ENCODE results near the gene RELB. TPM values are rescaled to one million over a fixed set of nuclear protein-coding genes. Genes with fewer than 3 reads are reported as not detected.

RELB gene, protein sequence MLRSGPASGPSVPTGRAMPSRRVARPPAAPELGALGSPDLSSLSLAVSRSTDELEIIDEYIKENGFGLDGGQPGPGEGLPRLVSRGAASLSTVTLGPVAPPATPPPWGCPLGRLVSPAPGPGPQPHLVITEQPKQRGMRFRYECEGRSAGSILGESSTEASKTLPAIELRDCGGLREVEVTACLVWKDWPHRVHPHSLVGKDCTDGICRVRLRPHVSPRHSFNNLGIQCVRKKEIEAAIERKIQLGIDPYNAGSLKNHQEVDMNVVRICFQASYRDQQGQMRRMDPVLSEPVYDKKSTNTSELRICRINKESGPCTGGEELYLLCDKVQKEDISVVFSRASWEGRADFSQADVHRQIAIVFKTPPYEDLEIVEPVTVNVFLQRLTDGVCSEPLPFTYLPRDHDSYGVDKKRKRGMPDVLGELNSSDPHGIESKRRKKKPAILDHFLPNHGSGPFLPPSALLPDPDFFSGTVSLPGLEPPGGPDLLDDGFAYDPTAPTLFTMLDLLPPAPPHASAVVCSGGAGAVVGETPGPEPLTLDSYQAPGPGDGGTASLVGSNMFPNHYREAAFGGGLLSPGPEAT
- 20.6 and 35.7 TPM in 2 replicates for total RNA-seq

DNA sequence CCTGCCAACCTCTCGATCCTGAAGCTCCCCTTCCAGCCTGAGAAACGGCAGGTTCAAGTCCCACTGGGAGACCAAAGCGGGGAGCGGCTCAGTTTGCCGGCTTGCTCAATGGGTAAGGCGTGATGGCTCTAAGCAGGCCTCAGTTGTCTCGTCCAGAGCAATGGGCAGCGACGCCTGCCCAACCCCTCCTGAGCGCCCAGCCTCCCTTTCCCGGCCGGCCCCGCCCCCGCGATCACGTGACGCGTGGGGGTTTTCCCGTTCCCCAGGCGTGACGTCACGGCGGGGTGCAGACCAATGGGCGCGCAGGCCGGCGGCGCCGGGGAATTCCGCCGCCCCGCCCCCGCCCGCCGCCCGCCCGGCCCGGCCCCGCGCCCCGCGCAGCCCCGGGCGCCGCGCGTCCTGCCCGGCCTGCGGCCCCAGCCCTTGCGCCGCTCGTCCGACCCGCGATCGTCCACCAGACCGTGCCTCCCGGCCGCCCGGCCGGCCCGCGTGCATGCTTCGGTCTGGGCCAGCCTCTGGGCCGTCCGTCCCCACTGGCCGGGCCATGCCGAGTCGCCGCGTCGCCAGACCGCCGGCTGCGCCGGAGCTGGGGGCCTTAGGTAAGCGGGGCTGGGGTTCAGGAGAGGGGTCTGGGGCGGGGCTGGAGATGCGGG is at the start of gene RELB:
RELB (plus strand) TSS at position 378 of the 653 bp plus-strand sequence; CDS start at position 494, 116 bp downstream.

DNA sequence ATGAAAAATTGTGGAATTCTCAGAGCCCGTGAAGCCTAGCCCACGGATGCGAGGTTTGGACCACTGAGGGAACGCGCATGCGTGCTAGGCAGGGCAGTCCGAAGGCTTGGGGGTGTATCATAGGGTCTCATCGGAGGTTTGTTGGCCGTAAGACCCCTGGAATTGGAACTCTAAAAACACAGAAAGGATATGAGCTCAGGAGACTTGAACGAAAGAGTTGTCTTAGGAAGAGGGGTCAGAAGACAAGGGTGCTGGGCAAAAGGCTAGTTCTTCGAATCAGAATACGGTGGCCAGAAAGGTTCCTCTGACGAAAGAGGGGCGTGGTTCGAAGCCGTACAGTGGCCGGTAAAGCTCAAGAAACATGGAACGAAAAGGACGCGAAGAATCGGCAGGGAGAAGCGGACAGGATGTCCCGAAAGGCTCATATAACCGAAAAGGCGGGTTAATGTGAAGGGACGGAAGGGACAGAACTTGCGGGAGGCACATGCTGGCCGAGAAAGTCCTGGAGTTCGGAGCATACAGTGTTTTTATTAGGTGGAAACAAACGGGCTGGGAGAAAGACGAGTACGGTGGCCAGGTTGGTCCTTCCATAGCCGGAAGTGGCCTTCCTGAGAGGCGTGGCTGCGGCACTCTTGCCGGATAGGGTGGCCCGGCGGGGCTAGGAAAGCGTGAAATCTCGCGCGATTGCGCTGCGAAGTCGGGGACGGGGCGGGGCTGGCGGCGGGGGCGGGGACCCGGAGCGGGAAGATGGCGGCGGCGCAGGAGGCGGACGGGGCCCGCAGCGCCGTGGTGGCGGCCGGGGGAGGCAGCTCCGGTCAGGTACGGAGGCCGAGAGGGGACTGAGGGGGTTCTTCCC is 46.4 kb upstream of the RELB start, which contains the start of gene CLPTM1:
CLPTM1 (plus strand) TSS at position 732 of the 856 bp plus-strand sequence; CDS start at position 748, 16 bp downstream.

DNA sequence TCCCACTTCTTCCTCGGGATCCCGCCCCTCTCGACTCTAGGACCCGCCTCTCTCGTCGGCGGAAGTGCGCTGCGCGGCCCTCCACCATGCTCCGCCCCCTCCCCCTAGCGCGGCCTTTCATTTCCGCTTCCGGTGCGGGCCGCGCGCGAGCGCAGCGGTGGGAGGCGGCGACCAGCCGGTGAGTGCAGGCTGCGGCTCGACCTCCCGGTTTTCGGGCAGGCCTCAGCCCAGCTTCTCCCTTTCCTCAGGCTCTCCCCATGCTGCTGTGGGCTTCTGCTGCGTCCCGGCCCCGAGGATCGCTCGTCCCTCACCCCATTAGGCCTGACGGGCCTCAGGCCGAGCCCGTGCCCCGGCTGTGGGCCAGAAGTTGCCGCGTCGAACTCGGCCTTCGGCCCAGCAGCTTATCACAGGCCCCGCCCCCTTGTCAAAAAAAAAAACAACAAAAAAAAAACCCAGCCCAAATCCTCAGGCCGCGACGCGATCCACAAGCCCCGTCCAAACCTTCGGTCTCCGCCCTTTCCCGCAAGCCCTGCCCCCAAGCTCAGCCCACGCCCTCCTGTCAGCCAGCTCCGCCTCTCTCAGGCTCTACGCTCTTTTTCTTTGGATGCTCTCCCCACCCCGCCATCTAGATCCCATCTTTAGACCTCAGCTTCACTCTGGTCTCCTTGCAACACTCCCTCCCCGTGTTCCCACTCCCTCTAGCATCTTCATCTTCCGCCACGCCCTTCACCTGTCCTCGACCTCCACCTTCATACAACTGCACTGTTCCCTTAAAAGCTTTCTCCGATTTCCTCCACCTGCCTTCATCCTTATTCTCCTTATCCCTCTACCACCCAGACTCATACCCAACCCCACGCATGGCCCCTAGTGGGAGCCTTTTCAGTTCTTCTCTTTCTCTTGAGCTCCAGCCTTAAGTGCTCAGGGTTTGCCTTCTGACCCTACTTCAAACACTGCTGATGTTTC is 37.9 kb downstream of the RELB start, which contains the start of gene CLASRP:
CLASRP (plus strand) TSS at position 115 of the 963 bp plus-strand sequence. CDS start 1,168 bp downstream, outside the sequence.

DNA sequence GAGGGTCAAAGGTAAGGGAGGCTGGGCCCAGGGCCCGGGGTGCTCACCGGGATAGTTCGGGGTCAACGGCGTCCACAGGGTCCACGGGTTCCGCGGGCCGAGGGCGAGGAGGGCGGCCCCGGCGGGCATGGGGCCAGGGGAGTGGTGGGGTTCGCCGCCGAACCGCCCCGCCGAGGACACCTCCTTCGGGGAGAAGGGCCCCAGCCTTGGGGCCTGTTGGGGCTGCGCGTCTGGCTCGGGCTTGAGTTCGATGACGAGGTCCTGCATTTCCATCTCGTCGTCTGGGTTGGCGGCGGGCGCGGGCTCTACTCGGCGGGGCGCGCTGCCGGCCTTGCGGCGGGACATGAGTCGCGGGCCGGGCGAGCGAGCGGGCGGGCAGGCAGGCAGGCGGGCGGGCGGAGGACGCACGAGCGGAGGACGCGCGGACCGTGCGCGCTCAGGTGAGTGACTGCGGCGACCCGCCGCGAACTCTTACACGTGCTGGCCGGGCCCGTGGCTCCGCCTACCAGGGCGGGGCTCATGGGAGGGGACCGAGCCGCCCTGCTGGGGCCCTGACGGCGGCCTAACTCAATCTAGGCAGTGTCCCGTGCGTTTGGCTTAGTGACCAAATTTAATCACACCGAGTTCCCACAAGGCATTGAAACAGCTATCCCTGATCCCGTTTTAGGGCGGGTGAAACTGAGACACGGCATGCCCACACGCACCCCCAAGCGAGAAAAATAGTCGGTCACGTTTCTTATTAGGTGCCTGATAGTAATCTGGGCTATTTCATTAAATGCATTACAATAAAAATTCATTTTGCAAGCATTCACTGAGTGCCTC is 75.0 kb downstream of the RELB start, which contains the start of gene ZNF296:
ZNF296 (minus strand) TSS at position 450 of the 822 bp plus-strand sequence; CDS start at position 345, 105 bp downstream.

DNA sequence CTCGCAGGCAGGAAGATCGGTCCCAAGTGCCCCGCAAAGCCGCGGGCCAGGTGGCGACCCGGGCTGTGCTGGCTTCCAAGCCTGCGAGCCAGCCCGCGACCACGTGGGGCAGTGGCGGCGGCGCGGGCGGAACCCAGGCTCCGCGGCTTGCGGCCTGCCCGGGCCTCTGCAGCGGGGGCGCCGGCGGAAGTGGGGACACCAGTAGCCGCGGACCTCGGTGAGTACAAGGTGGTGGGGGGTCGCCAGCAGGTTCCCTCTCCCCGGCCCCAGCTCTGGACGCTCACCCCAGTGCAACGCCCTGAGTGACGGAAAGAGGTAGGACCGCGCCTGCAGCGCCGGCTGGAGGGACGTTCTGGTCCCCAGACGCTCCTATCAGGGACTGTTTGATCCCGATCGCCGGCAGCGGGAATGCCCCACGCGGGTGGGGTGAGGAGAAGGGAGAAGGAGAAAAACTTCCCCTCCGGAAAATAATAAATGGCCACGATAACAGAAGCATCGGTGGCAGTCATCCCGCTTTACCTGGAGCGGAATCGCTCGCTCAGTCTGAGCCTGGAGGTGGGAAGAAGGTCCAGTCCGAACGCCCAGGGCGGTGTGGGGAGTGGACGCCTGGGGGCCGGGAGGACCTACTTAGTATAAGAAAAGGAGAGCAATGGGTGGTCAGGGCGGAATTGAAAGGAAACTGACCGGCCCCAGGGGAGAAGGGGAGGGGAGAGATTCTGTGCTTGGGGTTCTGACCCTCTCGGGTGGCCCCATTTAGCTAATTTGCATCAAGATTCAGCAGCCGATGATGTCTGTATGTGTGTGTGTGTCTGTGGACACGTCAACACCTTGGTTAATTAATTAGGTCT is 78.0 kb downstream of the RELB start, which contains the start of gene GEMIN7:
GEMIN7 (plus strand) TSS at position 198 of the 848 bp plus-strand sequence. CDS start 10,855 bp downstream, outside the sequence.

Other genes with a start within 250 kb of the RELB start
- 119 and 129 TPM in 2 replicates for gene CBLC, start 223.6 kb upstream of the RELB start, total RNA-seq
- gene BCAM, start 192.4 kb upstream of the RELB start, total RNA-seq = 35.2 and 40.1 TPM in 2 replicates
- gene NECTIN2, start 155.2 kb upstream of the RELB start, total RNA-seq = 73.2 and 81.6 TPM in 2 replicates
- gene TOMM40, start 110.2 kb upstream of the RELB start, total RNA-seq = 68.0 and 175 TPM in 2 replicates
- gene APOE, start 95.7 kb upstream of the RELB start, total RNA-seq = 74.5 and 195 TPM in 2 replicates
- 3.8 and 18.1 TPM in 2 replicates for gene APOC1, start 86.9 kb upstream of the RELB start, total RNA-seq
- gene APOC4, start 59.2 kb upstream of the RELB start, total RNA-seq = not detected in 2 replicates
- not detected in 2 replicates for gene APOC2, start 55.4 kb upstream of the RELB start, total RNA-seq
- 34.9 and 42.5 TPM in 2 replicates for gene CLPTM1, start 46.1 kb upstream of the RELB start, total RNA-seq
- gene CLASRP, start 37.6 kb downstream of the RELB start, total RNA-seq = 30.8 and 54.7 TPM in 2 replicates
- gene ZNF296, start 75.0 kb downstream of the RELB start, total RNA-seq = 0.55 and 2.0 TPM in 2 replicates
- 29.5 and 36.8 TPM in 2 replicates for gene GEMIN7, start 77.8 kb downstream of the RELB start, total RNA-seq
- gene PPP1R37, start 91.7 kb downstream of the RELB start, total RNA-seq = 28.1 and 30.3 TPM in 2 replicates
- gene NKPD1, start 159.5 kb downstream of the RELB start, total RNA-seq = 1.1 and 2.1 TPM in 2 replicates
- gene TRAPPC6A, start 176.8 kb downstream of the RELB start, total RNA-seq = 9.0 and 13.2 TPM in 2 replicates
- gene BLOC1S3, start 177.3 kb downstream of the RELB start, total RNA-seq = 7.7 and 7.8 TPM in 2 replicates
- 0.38 and 2.0 TPM in 2 replicates for gene EXOC3L2, start 243.9 kb downstream of the RELB start, total RNA-seq
- 19.8 and 21.3 TPM in 2 replicates for gene MARK4, start 249.8 kb downstream of the RELB start, total RNA-seq